Measurements from ENCODE around the gene ACKR4. TPM values are rescaled to one million over a fixed set of nuclear protein-coding genes. Genes with fewer than 3 reads are reported as not detected.
A peak's percentile ranks its signal among the peaks of the same experiment; 100 is the strongest.
"Not testable (repeated sequence)": the region's sequence is repeated elsewhere in the genome, so short reads cannot be mapped to it uniquely, and the experiment has no call there.

The ACKR4 gene
- total and polyA plus RNA-seq, 8 donors = 1.3 to 6.9 (median 2.4) TPM

DNA sequence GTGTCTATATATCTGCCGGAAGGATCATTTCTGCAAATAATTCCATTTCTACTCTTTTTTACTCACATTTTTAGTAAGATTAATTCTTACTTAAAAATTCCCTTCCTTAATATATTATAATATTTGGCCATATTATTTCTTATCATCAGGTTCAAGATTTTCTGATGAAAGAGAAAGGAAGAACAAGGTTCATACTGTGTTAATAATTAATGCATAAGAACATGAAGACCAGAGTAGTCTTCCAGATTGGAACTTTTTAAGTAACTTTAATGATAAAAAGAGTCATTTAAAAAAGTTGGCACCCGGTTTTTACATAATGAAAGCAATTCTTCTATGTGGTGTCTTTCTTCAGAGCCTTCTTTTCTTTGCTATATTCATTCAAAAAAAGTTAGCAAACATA lies 590 bp downstream of the ACKR4 start:
- H3K4me1 ChIP-seq = peaks cover 0 to 14% of the 10 kb centered on the region in 2 donors
- peaks cover 0 to 18% of the 10 kb centered on the region in 2 donors for H3K36me3 ChIP-seq
- no peaks in the 10 kb centered on the region for H3K27me3 ChIP-seq
- no peaks in the 10 kb centered on the region for H3K9me3 ChIP-seq
- ATAC-seq (peak; percentile 29), DNase-seq (no peak)
- peak overlapping the region; percentile 2 to 13 for H3K4me3 ChIP-seq
- intact Hi-C loops (cut with DNase I) = no loop called here
- peak overlapping the region in 1 of 2 donors; percentile 35 for H3K27ac ChIP-seq
- no peak for TF ChIP-seq CTCF (IDR thresholded peaks at IDR 0.05)

DNA sequence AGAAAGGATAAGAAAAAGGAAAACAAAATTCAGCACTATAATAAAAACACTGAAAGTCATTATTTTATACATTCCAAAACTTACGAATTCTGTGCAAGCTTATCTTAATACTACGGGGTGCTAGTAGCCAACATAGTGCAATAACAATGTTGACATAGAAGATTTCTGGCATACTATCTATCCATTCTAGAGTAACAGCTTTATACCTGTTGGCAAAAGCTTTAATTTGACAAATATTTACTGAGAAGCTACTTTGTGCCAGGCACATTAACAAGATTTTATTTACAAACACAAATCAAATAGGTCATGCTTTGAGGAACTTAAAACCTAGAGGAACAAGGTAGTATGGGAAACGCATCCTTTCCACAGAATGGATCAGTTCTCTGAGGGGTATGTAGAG lies 1.1 kb downstream of the ACKR4 start:
- intact Hi-C loops (cut with DNase I) = no loop called here
- Histone ChIP-seq H3K36me3 (peaks cover 0 to 22% of the 10 kb centered on the region in 2 donors), H3K27me3 (no peaks in the 10 kb centered on the region), H3K4me1 (peaks cover 0 to 14% of the 10 kb centered on the region in 2 donors), H3K4me3 (no peak overlapping the region), H3K9me3 (no peaks in the 10 kb centered on the region), H3K27ac (peak overlapping the region in 1 of 2 donors; percentile 35)
- ATAC-seq (no peak), DNase-seq (no peak)
- no peak for TF ChIP-seq CTCF (IDR thresholded peaks at IDR 0.05)

- H3K4me1 ChIP-seq; H3K4me3 ChIP-seq; DNase-seq; H3K27ac ChIP-seq; H3K27me3 ChIP-seq; ATAC-seq; intact Hi-C loops (cut with DNase I); H3K9me3 ChIP-seq: not testable (repeated sequence)
- H3K36me3 ChIP-seq = peaks cover 0 to 22% of the 10 kb centered on the region in 2 donors
These were observed 3.5 kb downstream of the ACKR4 start for GRCh38 chr3:132600614-132601013.

GRCh38 chr3:132605374-132605792 lies 8.3 kb downstream of the ACKR4 start:
- intact Hi-C loops (cut with DNase I) = no loop called here
- Histone ChIP-seq H3K4me3 (no peak overlapping the region), H3K36me3 (peaks cover 0 to 9% of the 10 kb centered on the region in 2 donors), H3K9me3 (no peaks in the 10 kb centered on the region), H3K27me3 (no peaks in the 10 kb centered on the region), H3K4me1 (no peaks in the 10 kb centered on the region), H3K27ac (peak overlapping the region in 1 of 2 donors; percentile 34)
- no peak for TF ChIP-seq CTCF (IDR thresholded peaks at IDR 0.05)
- DNase-seq (no peak), ATAC-seq (peak; percentile 65)

- no peak for DNase-seq
- intact Hi-C loops (cut with DNase I) = no loop called here
- H3K27me3 ChIP-seq = no peaks in the 10 kb centered on the region
- H3K4me3 ChIP-seq = no peak overlapping the region
- H3K36me3 ChIP-seq = peaks cover 0 to 9% of the 10 kb centered on the region in 2 donors
- no peaks in the 10 kb centered on the region for H3K9me3 ChIP-seq
- ATAC-seq = peak; percentile 79
- H3K4me1 ChIP-seq = no peaks in the 10 kb centered on the region
- H3K27ac ChIP-seq = peak overlapping the region; percentile 28 to 34
- TF ChIP-seq CTCF (IDR thresholded peaks at IDR 0.05) = no peak
These were observed 9.0 kb downstream of the ACKR4 start for GRCh38 chr3:132606085-132606484.

DNA sequence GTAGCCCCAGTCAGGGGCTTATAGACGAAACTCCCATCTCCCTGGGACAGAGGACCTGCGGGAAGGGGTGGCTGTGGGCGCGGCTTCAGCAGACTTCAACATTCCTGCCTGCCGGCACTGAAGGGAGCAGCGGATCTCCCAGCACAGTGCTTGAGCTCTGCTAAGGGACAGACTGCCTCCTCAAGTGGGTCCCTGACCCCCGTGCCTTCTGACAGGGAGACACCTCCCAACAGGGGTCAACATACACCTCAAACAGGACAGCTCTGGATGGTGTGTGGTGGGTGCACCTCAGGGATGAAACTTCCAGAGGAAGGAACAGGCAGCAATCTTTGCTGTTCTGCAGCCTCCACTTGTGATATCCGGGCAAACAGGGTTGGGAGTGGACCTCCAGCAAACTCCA lies 9.6 kb downstream of the ACKR4 start:
- H3K4me3 ChIP-seq; H3K9me3 ChIP-seq; intact Hi-C loops (cut with DNase I); H3K4me1 ChIP-seq; H3K27me3 ChIP-seq; H3K36me3 ChIP-seq: not testable (repeated sequence)
- peak overlapping the region in 1 of 2 donors; percentile 28 for H3K27ac ChIP-seq
- peak in 1 of 4 donors; percentile 53 for DNase-seq
- ATAC-seq = peak; percentile 64

- ATAC-seq; DNase-seq; H3K27me3 ChIP-seq; H3K9me3 ChIP-seq; intact Hi-C loops (cut with DNase I); H3K4me1 ChIP-seq; H3K4me3 ChIP-seq; H3K27ac ChIP-seq: not testable (repeated sequence)
- H3K36me3 ChIP-seq = peaks cover 0 to 23% of the 10 kb centered on the region in 2 donors
These were observed 18.2 kb downstream of the ACKR4 start for GRCh38 chr3:132615301-132615700.

Data from left lung (tissue), 10 donors.